HepG2 (cell line): Measurements from ENCODE around the gene ANKZF1. TPM values are rescaled to one million over a fixed set of nuclear protein-coding genes. Genes with fewer than 3 reads are reported as not detected.
A peak's percentile ranks its signal among the peaks of the same experiment; 100 is the strongest.

Experiments
- ATAC-seq: fragments of 200-7000 bp; cut with Tn5 transposase; 3 replicates; pipeline ENCODE4 v1.9.1; 2020; ENCODE audit warnings: mild to moderate bottlenecking, moderate library complexity
- BruUV-seq: library from RNA; stranded (reverse); fragments of 400-500 nt; replicated peaks from 2 replicates; lab custom pipeline; 2021; lab: Mats Ljungman, UMichigan
- CTCF ChIA-PET: fragments of 300-600 bp; formaldehyde crosslinking; extraction: SDS; loops from one replicate; lab custom pipeline; 2021; ENCODE audit warnings: low total read pairs, inconsistent platforms, low intra/inter-chr PET ratio; lab: Yijun Ruan, JAX
- POLR2A ChIA-PET: fragments of 350-600 bp; sonication (Branson Sonifier 250); formaldehyde crosslinking; loops from one replicate; lab custom pipeline; 2020; ENCODE audit warnings: antibody characterized with exemption, inconsistent platforms; lab: Yijun Ruan, JAX
- DNase-seq: peaks from one replicate; pipeline ENCODE4 v3.0.0-alpha.2; 2015; ENCODE audit warnings: low spot score
- FAIRE-seq: peaks from 3 replicates; lab custom pipeline; 2011; peaks lifted over from hg19 to GRCh38; lab: Jason Lieb, UNC
- H2AFZ ChIP-seq: one replicate; pipeline ENCODE4 v1.6.1; 2011; ENCODE audit warnings: low read length, inconsistent platforms
- H3K27ac ChIP-seq: fragments of 300-600 bp; 3 replicates; pipeline ENCODE4 v1.8.0; 2011; ENCODE audit warnings: mixed run types, mild to moderate bottlenecking, mixed read lengths, low read length, inconsistent platforms; ENCODE audit not compliant: insufficient read depth; ENCODE audit errors: extremely low read length
- H3K27me3 ChIP-seq, 2 experiments: fragments of 200-600 bp in 1 of 2; 2 replicates in 1 of 2; 3 replicates in 1 of 2; pipeline versions ENCODE4 v1.6.0 to v1.8.0; 2011; ENCODE audit warnings: low read length in 2 of 2, mild to moderate bottlenecking in 2 of 2, moderate library complexity in 2 of 2, inconsistent platforms in 1 of 2; ENCODE audit not compliant: insufficient read depth in 2 of 2, control insufficient read depth in 1 of 2
- H3K36me3 ChIP-seq, 2 experiments: fragments of 200-600 bp in 1 of 2; replicated peaks in 1 of 2; 2 replicates in 1 of 2; 3 replicates in 1 of 2; pipeline versions ENCODE4 v1.5.1 to v1.8.0; 2011; ENCODE audit warnings: low read length in 2 of 2, inconsistent platforms in 1 of 2; ENCODE audit not compliant: insufficient read depth in 2 of 2, control insufficient read depth in 1 of 2
- H3K4me1 ChIP-seq: 2 replicates; pipeline ENCODE4 v1.5.1; 2012; ENCODE audit warnings: low read length, inconsistent platforms; ENCODE audit not compliant: insufficient read depth
- H3K4me2 ChIP-seq: 2 replicates; pipeline ENCODE4 v1.6.0; 2011; ENCODE audit warnings: low read depth, low read length, inconsistent platforms
- H3K4me3 ChIP-seq, 3 experiments: fragments of 200-600 bp in 1 of 3; sonication (generic), shearing (Covaris generic) in 1 of 3; replicated peaks in 1 of 3; 2 replicates each; pipeline ENCODE4 v1.5.1; 2011 to 2016; ENCODE audit warnings: low read length in 3 of 3, inconsistent platforms in 2 of 3, low read depth in 2 of 3, mild to moderate bottlenecking in 2 of 3, control low read depth in 1 of 3, mixed read lengths in 1 of 3; ENCODE audit not compliant: insufficient read depth in 1 of 3
- H3K79me2 ChIP-seq: one replicate; pipeline ENCODE4 v1.6.1; 2011; ENCODE audit warnings: low read length, inconsistent platforms; ENCODE audit not compliant: insufficient read depth
- H3K9ac ChIP-seq: 2 replicates; pipeline ENCODE4 v1.6.0; 2011; ENCODE audit warnings: mild to moderate bottlenecking, low read depth, low read length, inconsistent platforms; ENCODE audit not compliant: insufficient read depth
- H3K9me3 ChIP-seq: 2 replicates; pipeline ENCODE4 v1.5.1; 2012; ENCODE audit warnings: mild to moderate bottlenecking, low read length
- H4K20me1 ChIP-seq: 2 replicates; pipeline ENCODE4 v1.6.0; 2011; ENCODE audit warnings: inconsistent platforms, mild to moderate bottlenecking, low read length, moderate library complexity; ENCODE audit not compliant: insufficient read depth
- ARID2 ChIP-seq: sonication (generic); formaldehyde crosslinking; IDR thresholded peaks from 2 replicates; pipeline ENCODE4 v1.8.1; 2022; ENCODE audit warnings: mild to moderate bottlenecking, missing genetic modification reagents, borderline replicate concordance
- DRAP1 ChIP-seq: IDR thresholded peaks from 2 replicates; pipeline ENCODE4 v1.6.1; 2016; ENCODE audit warnings: missing genetic modification reagents, missing compliant biosample characterization
- ELF3 ChIP-seq: IDR thresholded peaks from 2 replicates; pipeline ENCODE4 v1.6.1; 2016; ENCODE audit warnings: missing genetic modification reagents, missing compliant biosample characterization
- FOSL2 ChIP-seq: sonication (generic); formaldehyde crosslinking; IDR thresholded peaks from 2 replicates; pipeline ENCODE4 v1.4.0; 2020; ENCODE audit warnings: missing genetic modification reagents
- HOXA7 ChIP-seq: sonication (generic); formaldehyde crosslinking; IDR thresholded peaks from 2 replicates; pipeline ENCODE4 v1.8.1; 2022; ENCODE audit warnings: mild to moderate bottlenecking, missing genetic modification reagents, moderate library complexity
- HOXA9 ChIP-seq: sonication (generic); formaldehyde crosslinking; IDR thresholded peaks from 2 replicates; pipeline ENCODE4 v1.8.1; 2022; ENCODE audit warnings: missing genetic modification reagents, mild to moderate bottlenecking, moderate library complexity, borderline replicate concordance
- IRF2 ChIP-seq: IDR thresholded peaks from 2 replicates; pipeline ENCODE4 v1.6.1; 2018; ENCODE audit warnings: missing genetic modification reagents, missing compliant biosample characterization
- KDM4B ChIP-seq: sonication (generic); formaldehyde crosslinking; IDR thresholded peaks from 2 replicates; pipeline ENCODE4 v1.4.0; 2020; ENCODE audit warnings: missing genetic modification reagents
- KLF13 ChIP-seq: sonication (generic); formaldehyde crosslinking; IDR thresholded peaks from 2 replicates; pipeline ENCODE4 v1.4.0; 2020; ENCODE audit warnings: mild to moderate bottlenecking, missing genetic modification reagents
- NRL ChIP-seq: sonication (generic); formaldehyde crosslinking; IDR thresholded peaks from 2 replicates; pipeline ENCODE4 v1.5.0; 2020; ENCODE audit warnings: missing genetic modification reagents, mild to moderate bottlenecking, moderate library complexity, borderline replicate concordance
- REL ChIP-seq: sonication (generic); formaldehyde crosslinking; conservative IDR thresholded peaks from 2 replicates; pipeline ENCODE4 v1.8.0; 2022; ENCODE audit warnings: mild to moderate bottlenecking, missing genetic modification reagents, moderate library complexity
- SALL1 ChIP-seq: sonication (generic); formaldehyde crosslinking; IDR thresholded peaks from 2 replicates; pipeline ENCODE4 v1.8.0; 2022; ENCODE audit warnings: mild to moderate bottlenecking, missing genetic modification reagents
- SMAD9 ChIP-seq: sonication (generic); formaldehyde crosslinking; IDR thresholded peaks from 2 replicates; pipeline ENCODE4 v1.5.1; 2020; ENCODE audit warnings: mild to moderate bottlenecking, missing genetic modification reagents
- TBX2 ChIP-seq: sonication (generic); formaldehyde crosslinking; IDR thresholded peaks from 2 replicates; pipeline ENCODE4 v1.5.0; 2020; ENCODE audit warnings: missing genetic modification reagents, mild to moderate bottlenecking, borderline replicate concordance
- TMF1 ChIP-seq: sonication (generic); formaldehyde crosslinking; IDR thresholded peaks from 2 replicates; pipeline ENCODE4 v1.8.1; 2022; ENCODE audit warnings: low read depth, missing genetic modification reagents
- ZBTB10 ChIP-seq: sonication (generic); formaldehyde crosslinking; IDR thresholded peaks from 2 replicates; pipeline ENCODE4 v1.4.0; 2020; ENCODE audit warnings: missing genetic modification reagents, borderline replicate concordance
- ZNF335 ChIP-seq: sonication (generic); formaldehyde crosslinking; IDR thresholded peaks from 2 replicates; pipeline ENCODE4 v1.4.0; 2020; ENCODE audit warnings: missing genetic modification reagents
- ZNF451 ChIP-seq: sonication (generic); formaldehyde crosslinking; IDR thresholded peaks from 2 replicates; pipeline ENCODE4 v1.5.0; 2020; ENCODE audit warnings: mild to moderate bottlenecking, missing genetic modification reagents
- ZNF510 ChIP-seq: sonication (generic); formaldehyde crosslinking; IDR thresholded peaks from 2 replicates; pipeline ENCODE4 v1.4.0; 2020; ENCODE audit warnings: low read depth, mild to moderate bottlenecking, missing genetic modification reagents
- ZNF546 ChIP-seq: sonication (generic); formaldehyde crosslinking; conservative IDR thresholded peaks from 2 replicates; pipeline ENCODE4 v1.8.1; 2023; ENCODE audit warnings: mild to moderate bottlenecking, missing genetic modification reagents
- ZNF792 ChIP-seq: IDR thresholded peaks from 2 replicates; pipeline ENCODE4 v1.6.1; 2016
- ZNF878 ChIP-seq: sonication (generic); formaldehyde crosslinking; IDR thresholded peaks from 2 replicates; pipeline ENCODE4 v1.8.1; 2023; ENCODE audit warnings: mild to moderate bottlenecking, missing genetic modification reagents, moderate library complexity
- WGBS: methylation state at CpG from one replicate; pipeline ENCODE4 v1.1.6; 2017; ENCODE audit warnings: low lambda C conversion rate; 5-methylcytosine and 5-hydroxymethylcytosine counted together
- in situ Hi-C: cut with HindIII; loops from 2 replicates; pipeline ENCODE4 v1.10.0; 2017; ENCODE audit warnings: low pct_unique_long_range_greater_than_20kb; ENCODE audit not compliant: extremely low pct_ligation_motif_present
- intact Hi-C: fragments of 100-400 bp; cut with micrococcal nuclease; formaldehyde crosslinking; loops from one replicate; pipeline ENCODE4 v1.10.0; 2022; ENCODE audit not compliant: unreplicated experiment
- polyA plus RNA-seq, 8 experiments: library from polyadenylated mRNA; depleted of rRNA in 3 of 8; stranded (reverse) in 7 of 8; unstranded in 1 of 8; fragments of >200 nt; fragmentation: Illumina TruSeq in 4 of 8; extraction: Trizol in 4 of 8; gene quantifications; 2 replicates each; pipeline versions ENCODE4 v1.2.1 to v1.2.3, GENCODE V29; 2011 to 2016; ENCODE audit warnings: low read depth in 4 of 8, missing spikeins in 1 of 8, mixed read lengths in 1 of 8; ENCODE audit not compliant: insufficient read depth in 1 of 8
- total RNA-seq, 5 experiments: library from RNA; depleted of rRNA; stranded (reverse); fragments of >200 nt; fragmentation: Illumina TruSeq; extraction: Trizol; gene quantifications; 2 replicates each; pipeline ENCODE4 v1.2.3, GENCODE V29; 2016; ENCODE audit warnings: low read depth in 1 of 5

ANKZF1 gene
- total and polyA plus RNA-seq, 2 of the 13 experiments (the other 11 are each of a cell fraction or from before 2014, with no cell fraction given), result 25.3 to 128 TPM

- no TSS peak for BruUV-seq
- POLR2A ChIA-PET, result interaction anchor here (0.7 to 3.3 kb wide), 22 partner anchors 8 to 277 kb away, joined by 3 to 70 read pairs (median 10); partner anchors contain the start of genes ABCB6, ANKZF1, ATG9A and CNPPD1
- intact Hi-C loops, result loop anchor here (1.0 kb wide), 2 partner anchors 15 to 30 kb away; no protein-coding TSS in a partner anchor
- Histone ChIP-seq H2AFZ (peak within 1 kb of the TSS; percentile 66), H3K9ac (peak within 1 kb of the TSS; percentile 80), H3K27ac (peak within 1 kb of the TSS; percentile 62), H3K4me2 (peak within 1 kb of the TSS; percentile 96), H3K27me3 (0 out of 5 replicates have a peak, but pooled peaks cover 0 to under 1% of the 10 kb centered on the region in 2 experiments), H3K36me3 (peaks cover 2 to 10% of the 10 kb centered on the region in 2 experiments; a peak in 4 of 5 replicates), H4K20me1 (no peaks in the 10 kb centered on the region), H3K4me3 (peak within 1 kb of the TSS; percentile 59 to 77 (median 73)), H3K79me2 (no peaks in the 10 kb centered on the region), H3K9me3 (no peaks in the 10 kb centered on the region), H3K4me1 (peaks cover 33% of the 10 kb centered on the region)
- CTCF ChIA-PET, result interaction anchor here (1.6 to 5.4 kb wide), 3 partner anchors 15 to 120 kb away, joined by 4 to 88 read pairs (median 28); no protein-coding TSS in a partner anchor
- 46% methylated on average over 20 of the region's 65 CpGs for WGBS
- ATAC-seq (peak; percentile 92), DNase-seq (peak; percentile 93), FAIRE-seq (peak; percentile 74)
- in situ Hi-C loops, result no loop called here
- 0 out of 2 replicates have a peak, but pooled peaks have one; percentile 42 for TF ChIP-seq ZBTB10 (CRISPR knock-in tag)
- peak; percentile 80; the same call in 1 of the 2 replicates for TF ChIP-seq TBX2 (CRISPR knock-in tag)
- no peak; the same call in none of the 2 replicates for TF ChIP-seq KDM4B (CRISPR knock-in tag)
- peak; percentile 79 for TF ChIP-seq ZNF335
- no peak for TF ChIP-seq HOXA7 (CRISPR knock-in tag)
- peak; percentile 79 for TF ChIP-seq DRAP1 (CRISPR knock-in tag)
- TF ChIP-seq IRF2, result peak; percentile 67; the same call in 1 of the 2 replicates
- 0 out of 2 replicates have a peak, but pooled peaks have one; percentile 77 for TF ChIP-seq ZNF878
- peak; percentile 89; the same call in 1 of the 2 replicates for TF ChIP-seq REL (CRISPR knock-in tag)
- peak; percentile 71; the same call in 1 of the 2 replicates for TF ChIP-seq ZNF451
- peak; percentile 70; the same call in 1 of the 2 replicates for TF ChIP-seq FOSL2 (CRISPR knock-in tag)
- TF ChIP-seq ELF3 (CRISPR knock-in tag), result peak; percentile 85; the same call in 1 of the 2 replicates
- TF ChIP-seq ZNF510, result no peak; the same call in 1 of the 2 replicates
- TF ChIP-seq SALL1 (CRISPR knock-in tag), result peak; percentile 92
- TF ChIP-seq ZNF546 (CRISPR knock-in tag), result peak; percentile 66
- no peak for TF ChIP-seq KLF13 (CRISPR knock-in tag)
- no peak for TF ChIP-seq SMAD9 (CRISPR knock-in tag)
- peak; percentile 96 for TF ChIP-seq NRL (CRISPR knock-in tag)
- no peak for TF ChIP-seq ARID2
- TF ChIP-seq TMF1 (CRISPR knock-in tag), result no peak; the same call in 1 of the 2 replicates
- TF ChIP-seq HOXA9 (CRISPR knock-in tag), result no peak
- peak; percentile 80 for TF ChIP-seq ZNF792 (CRISPR knock-in tag)
These were observed 49.7 kb downstream of the ANKZF1 start, which contains the start of gene DNAJB2 for GRCh38 chr2:219279151-219279915. DNAJB2 (plus strand) TSS chr2:219279366; CDS start chr2:219279834, 468 bp downstream.
